Kidney epithelial cell (primary cell): ENCODE measurements around the gene KIAA1671. TPM values are rescaled to one million over a fixed set of nuclear protein-coding genes. Genes with fewer than 3 reads are reported as not detected.

Source experiments
- DNase-seq: peaks from one replicate; pipeline ENCODE4 v3.0.0-alpha.2; 2010; ENCODE audit warnings: low read depth
- H3K27me3 ChIP-seq: 2 replicates; pipeline ENCODE4 v1.6.0; 2011; ENCODE audit warnings: low read length; ENCODE audit not compliant: control insufficient read depth, insufficient read depth
- H3K36me3 ChIP-seq: 2 replicates; pipeline ENCODE4 v1.5.1; 2011; ENCODE audit warnings: low read length; ENCODE audit not compliant: control insufficient read depth, insufficient read depth
- H3K4me3 ChIP-seq: 2 replicates; pipeline ENCODE4 v1.5.1; 2011; ENCODE audit warnings: low read depth, mild to moderate bottlenecking, control low read depth, low read length
- total RNA-seq: library from RNA; depleted of rRNA; stranded (reverse); fragments of >200 nt; gene quantifications from 2 replicates; pipeline ENCODE4 v1.2.3, GENCODE V29; 2015
- TF ChIP-seq, protein P1 (sequence below): IDR thresholded peaks from 2 replicates; pipeline ENCODE4 v1.5.1; 2011; ENCODE audit warnings: mild to moderate bottlenecking, moderate library complexity, low read length, control low read depth, inconsistent platforms; ENCODE audit not compliant: insufficient read depth, poor library complexity, severe bottlenecking

The KIAA1671 gene
- total RNA-seq, 1 donor from 2014 or later: 32.3 TPM

DNA sequence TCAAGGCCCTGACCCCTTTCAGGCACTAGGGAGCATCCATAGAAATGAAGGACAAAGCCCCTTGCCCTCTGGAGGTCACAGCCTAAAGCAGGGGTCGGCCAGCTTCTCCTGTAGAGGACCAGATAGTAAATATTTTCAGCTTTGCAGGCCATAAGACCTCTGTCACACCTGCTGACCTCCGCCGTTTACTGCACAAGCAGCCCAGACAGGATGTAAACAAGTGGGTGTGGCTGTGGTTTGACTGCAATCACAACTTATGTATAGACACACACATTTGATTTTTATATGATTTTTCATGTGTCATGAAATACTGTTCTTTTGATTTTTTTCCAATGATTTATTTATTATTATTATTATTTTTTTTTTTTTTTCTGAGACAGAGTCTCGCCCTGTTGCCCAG is 34.3 kb downstream of the KIAA1671 start:
- H3K4me3 ChIP-seq: no peak overlapping the region
- H3K36me3 ChIP-seq: no peaks in the 10 kb centered on the region
- no peaks in the 10 kb centered on the region for H3K27me3 ChIP-seq
- TF ChIP-seq, protein P1, sequence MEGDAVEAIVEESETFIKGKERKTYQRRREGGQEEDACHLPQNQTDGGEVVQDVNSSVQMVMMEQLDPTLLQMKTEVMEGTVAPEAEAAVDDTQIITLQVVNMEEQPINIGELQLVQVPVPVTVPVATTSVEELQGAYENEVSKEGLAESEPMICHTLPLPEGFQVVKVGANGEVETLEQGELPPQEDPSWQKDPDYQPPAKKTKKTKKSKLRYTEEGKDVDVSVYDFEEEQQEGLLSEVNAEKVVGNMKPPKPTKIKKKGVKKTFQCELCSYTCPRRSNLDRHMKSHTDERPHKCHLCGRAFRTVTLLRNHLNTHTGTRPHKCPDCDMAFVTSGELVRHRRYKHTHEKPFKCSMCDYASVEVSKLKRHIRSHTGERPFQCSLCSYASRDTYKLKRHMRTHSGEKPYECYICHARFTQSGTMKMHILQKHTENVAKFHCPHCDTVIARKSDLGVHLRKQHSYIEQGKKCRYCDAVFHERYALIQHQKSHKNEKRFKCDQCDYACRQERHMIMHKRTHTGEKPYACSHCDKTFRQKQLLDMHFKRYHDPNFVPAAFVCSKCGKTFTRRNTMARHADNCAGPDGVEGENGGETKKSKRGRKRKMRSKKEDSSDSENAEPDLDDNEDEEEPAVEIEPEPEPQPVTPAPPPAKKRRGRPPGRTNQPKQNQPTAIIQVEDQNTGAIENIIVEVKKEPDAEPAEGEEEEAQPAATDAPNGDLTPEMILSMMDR: no peak
- DNase-seq: no peak

DNA sequence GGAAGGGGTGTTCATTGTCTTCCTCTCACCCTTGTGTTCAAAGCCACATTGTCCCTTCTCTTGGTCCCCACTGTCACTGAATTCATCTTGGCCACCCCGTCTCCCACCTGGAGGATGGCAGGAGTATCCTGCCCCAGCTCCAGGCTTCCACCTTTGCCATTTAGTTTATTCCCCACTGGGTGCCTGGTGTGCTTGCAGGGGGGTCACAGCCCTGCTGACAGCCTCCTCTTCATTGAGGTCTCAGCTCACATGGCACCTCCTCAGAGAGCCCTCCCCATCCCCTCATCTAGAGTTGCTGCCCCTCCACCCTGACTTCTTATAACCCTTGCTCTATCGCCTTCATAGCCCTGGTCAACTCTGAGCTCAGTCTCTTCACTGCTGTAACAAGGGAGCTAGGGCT is 36.6 kb downstream of the KIAA1671 start:
- no peaks in the 10 kb centered on the region for H3K36me3 ChIP-seq
- H3K4me3 ChIP-seq: no peak overlapping the region
- TF ChIP-seq, protein P1: no peak
- no peak for DNase-seq
- H3K27me3 ChIP-seq: no peaks in the 10 kb centered on the region

DNA sequence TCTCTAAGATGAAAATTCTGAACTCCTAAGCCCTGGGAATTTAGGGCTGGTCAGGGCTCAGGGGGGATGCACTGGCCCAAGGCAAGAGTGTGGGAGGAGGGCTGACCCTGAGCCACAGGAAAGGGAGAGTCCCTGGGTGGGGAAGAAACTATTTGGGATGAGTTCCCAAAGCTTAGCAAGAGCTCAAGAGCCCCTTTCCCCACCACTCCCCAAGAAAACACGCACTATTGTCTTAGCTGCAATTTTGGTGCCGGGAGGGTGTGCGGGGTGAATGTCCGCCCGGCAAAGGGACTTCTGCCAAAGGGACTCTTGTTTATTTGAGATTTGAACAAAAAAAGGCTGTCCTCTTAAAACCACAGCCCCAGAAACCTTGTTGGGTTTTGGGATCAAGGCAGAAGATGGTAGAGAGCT is 37.0 kb downstream of the KIAA1671 start:
- no peak for DNase-seq
- Histone ChIP-seq H3K36me3 (no peaks in the 10 kb centered on the region), H3K27me3 (no peaks in the 10 kb centered on the region), H3K4me3 (no peak overlapping the region)
- TF ChIP-seq, protein P1: no peak

DNA sequence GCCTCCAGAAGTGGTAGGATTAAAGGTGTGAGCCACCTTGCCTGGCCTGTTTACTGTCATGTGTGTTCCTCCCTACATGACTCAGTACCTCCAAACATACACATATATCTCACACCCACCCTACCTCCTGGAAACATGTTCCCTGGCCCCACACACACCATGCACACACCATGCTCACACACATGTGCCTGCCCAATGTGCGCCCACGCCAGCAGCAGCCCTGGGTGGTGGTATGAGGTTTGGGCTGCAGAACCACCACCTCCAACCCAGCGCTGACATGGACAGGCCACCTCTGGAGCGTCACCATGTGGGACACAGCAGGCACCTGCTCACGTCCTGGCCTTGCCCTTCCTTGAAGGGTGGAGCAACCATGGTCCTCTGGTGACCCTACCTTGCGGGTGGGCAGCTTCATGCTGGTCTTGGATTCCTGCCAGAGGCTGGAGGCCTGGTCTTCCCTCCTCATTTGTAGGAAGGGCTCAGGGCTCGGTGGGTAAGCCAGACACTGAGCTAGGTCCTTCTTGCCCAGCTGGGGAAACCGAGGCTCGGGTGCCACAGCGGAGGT is 37.9 kb downstream of the KIAA1671 start:
- Histone ChIP-seq H3K4me3 (no peak overlapping the region), H3K36me3 (no peaks in the 10 kb centered on the region), H3K27me3 (no peaks in the 10 kb centered on the region)
- TF ChIP-seq, protein P1: no peak
- no peak for DNase-seq

- H3K4me3 ChIP-seq: no peak overlapping the region
- no peaks in the 10 kb centered on the region for H3K36me3 ChIP-seq
- TF ChIP-seq, protein P1: no peak
- DNase-seq: no peak
- no peaks in the 10 kb centered on the region for H3K27me3 ChIP-seq
These were observed 40.4 kb downstream of the KIAA1671 start for GRCh38 chr22:24992946-24993345.

DNA sequence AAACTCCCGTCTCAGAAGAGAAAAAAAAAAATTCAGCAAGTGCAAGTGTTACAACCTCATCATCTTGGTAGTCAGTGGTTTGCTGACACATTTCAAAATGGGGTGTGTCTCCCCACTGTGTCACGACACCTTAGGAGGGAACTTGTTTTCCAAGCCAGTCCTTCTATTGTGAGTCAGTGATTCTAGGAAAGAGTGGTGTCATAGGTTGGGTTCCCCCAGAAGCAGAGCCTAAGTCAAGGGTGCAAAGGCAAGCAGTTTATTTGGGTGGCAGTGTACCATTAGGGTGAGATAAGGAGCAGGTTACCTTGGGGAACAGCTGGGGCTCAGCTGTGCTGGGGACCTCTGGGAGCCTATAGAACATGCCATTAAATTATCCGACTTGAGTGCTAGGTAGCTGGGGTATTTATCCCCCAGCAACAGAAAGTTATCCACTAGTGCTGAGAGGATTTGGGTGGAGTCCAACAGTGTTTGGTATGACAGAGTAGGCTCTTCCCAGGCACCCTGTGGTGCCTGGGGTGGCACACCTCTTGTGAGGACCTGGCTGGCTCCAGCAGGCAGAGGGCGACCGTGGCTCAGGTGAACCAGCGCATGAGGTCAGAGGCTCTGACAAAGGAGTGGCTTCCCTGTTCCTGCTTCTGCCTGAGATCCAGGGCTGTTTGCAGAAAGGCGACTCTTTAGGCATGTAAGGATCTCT is 41.7 kb downstream of the KIAA1671 start:
- no peaks in the 10 kb centered on the region for H3K27me3 ChIP-seq
- H3K4me3 ChIP-seq: no peak overlapping the region
- TF ChIP-seq, protein P1: no peak
- no peak for DNase-seq
- H3K36me3 ChIP-seq: no peaks in the 10 kb centered on the region
